ENCODE data around the gene KRT72. TPM values are rescaled to one million over a fixed set of nuclear protein-coding genes. Genes with fewer than 3 reads are reported as not detected.
A peak's percentile ranks its signal among the peaks of the same experiment; 100 is the strongest.

The KRT72 gene
- total RNA-seq, 4 donors from 2014 or later: not detected

DNA sequence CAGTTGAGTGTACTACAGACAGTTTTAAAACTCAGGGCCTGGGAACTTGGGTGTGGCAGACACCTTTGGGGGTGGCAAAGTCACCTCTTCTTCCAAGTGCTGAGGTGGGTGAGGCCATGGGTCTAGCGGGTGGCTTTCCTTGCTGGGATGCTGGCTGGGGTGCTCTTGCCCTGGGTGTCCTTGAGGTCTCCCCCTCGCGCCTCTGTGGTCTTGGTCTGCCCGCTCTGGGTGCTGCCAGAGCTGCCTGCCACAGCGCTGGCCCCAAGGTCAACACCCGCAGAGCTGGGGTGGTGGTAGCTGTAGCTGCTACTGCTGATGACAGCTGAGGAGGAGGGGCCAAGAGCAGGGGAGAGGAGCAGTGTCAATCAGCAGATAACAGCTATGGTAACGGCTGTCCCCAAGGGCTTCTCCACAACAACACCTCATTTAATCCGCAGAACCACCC is 34.4 kb downstream of the KRT72 start:
- peaks cover 12 to 22% of the 10 kb centered on the region in 2 donors for H3K4me1 ChIP-seq
- no peak overlapping the region for H3K4me3 ChIP-seq (replicated peaks in 1 of 3)
- H3K27ac ChIP-seq: no peak overlapping the region
- intact Hi-C loops (cut with DNase I): no loop called here
- H3K9me3 ChIP-seq: no peaks in the 10 kb centered on the region
- DNase-seq: no peak
- H3K36me3 ChIP-seq: no peaks in the 10 kb centered on the region
- no peaks in the 10 kb centered on the region for H3K27me3 ChIP-seq
- TF ChIP-seq CTCF (IDR thresholded peaks at IDR 0.05) (no peak), POLR2A (IDR thresholded peaks at IDR 0.05) (no peak)
- 85 to 92% methylated on average over 7 of the region's 8 CpGs for WGBS, 2 donors

DNA sequence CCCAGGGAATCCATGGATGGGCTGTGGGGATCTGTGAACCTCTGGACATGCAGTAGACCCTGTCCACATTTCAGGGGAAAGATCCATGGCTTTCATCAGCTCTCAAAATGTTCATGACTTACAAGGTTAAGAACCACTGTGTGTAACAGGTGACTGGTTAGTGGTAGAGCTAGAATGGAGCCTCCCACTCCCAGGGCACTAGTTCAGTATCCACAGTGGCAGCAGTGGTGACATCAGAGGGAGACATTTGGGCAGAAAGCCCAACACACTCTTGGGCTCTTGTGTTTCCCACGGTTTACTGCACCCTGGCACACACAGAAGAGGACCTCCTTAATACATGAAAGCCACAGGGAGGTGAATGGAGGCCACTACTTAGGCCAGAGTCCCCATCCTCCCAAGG is 36.7 kb downstream of the KRT72 start:
- Histone ChIP-seq H3K27me3 (no peaks in the 10 kb centered on the region), H3K36me3 (no peaks in the 10 kb centered on the region), H3K9me3 (no peaks in the 10 kb centered on the region), H3K4me3 (replicated peaks in 1 of 3) (no peak overlapping the region), H3K27ac (no peak overlapping the region), H3K4me1 (peaks cover 12 to 29% of the 10 kb centered on the region in 2 donors)
- peak; percentile 94 for DNase-seq
- WGBS, 2 donors: 7 to 22% methylated on average over 1 of the region's 1 CpG
- peak in 1 of 6 experiments; percentile 7 for TF ChIP-seq CTCF (IDR thresholded peaks at IDR 0.05)
- TF ChIP-seq POLR2A (IDR thresholded peaks at IDR 0.05): no peak
- intact Hi-C loops (cut with DNase I): no loop called here

DNA sequence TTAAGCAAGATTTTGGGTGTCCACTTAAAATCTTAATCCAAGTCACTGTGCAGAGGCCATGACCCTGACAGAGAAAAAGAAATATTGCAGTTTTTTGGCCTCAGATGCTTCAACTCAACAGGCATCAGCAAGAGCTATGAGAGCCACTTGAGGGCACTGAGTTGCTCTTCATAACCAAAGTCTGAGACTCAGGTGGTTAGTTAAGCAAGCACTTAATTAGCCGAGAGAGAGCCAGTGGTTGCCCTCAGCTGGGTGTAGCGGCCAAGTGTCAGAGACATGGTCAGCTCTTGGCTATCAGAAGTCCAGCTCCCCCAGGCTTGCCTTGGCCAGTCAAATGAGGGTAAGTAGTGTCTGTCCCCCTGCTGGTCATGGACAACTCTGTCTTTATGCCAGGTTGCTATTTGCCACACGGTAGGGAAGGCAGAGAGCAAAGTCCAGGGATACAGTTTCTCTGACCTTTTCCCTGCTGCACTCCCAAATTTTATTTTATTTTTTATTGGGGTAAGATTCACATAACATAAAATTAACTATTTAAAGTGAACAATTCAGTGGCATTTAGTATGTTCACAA is 39.3 kb downstream of the KRT72 start:
- WGBS, 2 donors: 24 to 34% methylated on average over 3 of the region's 3 CpGs
- Histone ChIP-seq H3K4me3 (replicated peaks in 1 of 3) (no peak overlapping the region), H3K36me3 (no peaks in the 10 kb centered on the region), H3K27ac (no peak overlapping the region), H3K4me1 (peaks cover 12 to 29% of the 10 kb centered on the region in 2 donors), H3K27me3 (no peaks in the 10 kb centered on the region), H3K9me3 (no peaks in the 10 kb centered on the region)
- peak in 5 of 6 experiments; percentile 30 to 73 (median 43) for TF ChIP-seq CTCF (IDR thresholded peaks at IDR 0.05)
- no peak for TF ChIP-seq POLR2A (IDR thresholded peaks at IDR 0.05)
- intact Hi-C loops (cut with DNase I): no loop called here
- DNase-seq: peak; percentile 48 to 65

DNA sequence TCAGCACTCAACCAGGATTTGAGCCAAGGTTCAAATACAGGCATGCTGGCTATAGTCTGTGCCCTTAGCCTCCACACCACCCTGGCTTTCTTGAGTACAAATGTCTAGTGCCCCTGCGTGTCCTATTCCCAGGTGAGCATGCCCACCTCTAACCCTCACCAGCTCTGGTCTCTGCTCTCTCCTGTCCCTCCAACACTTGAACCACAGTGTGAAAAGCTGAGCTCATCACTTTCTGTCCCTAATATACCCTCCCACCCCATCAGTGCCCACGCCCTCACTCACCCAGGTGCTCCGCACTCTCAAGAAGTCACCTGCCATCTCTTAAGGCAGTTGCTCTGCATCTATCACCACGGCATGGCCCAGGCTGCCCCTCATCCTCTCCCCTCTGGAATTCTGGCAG is 41.3 kb downstream of the KRT72 start:
- H3K4me3 ChIP-seq (replicated peaks in 1 of 3): no peak overlapping the region
- no peak overlapping the region for H3K27ac ChIP-seq
- H3K4me1 ChIP-seq: peaks cover 9 to 23% of the 10 kb centered on the region in 2 donors
- no peak for DNase-seq
- WGBS, 2 donors: 86 to 88% methylated on average over 4 of the region's 4 CpGs
- H3K36me3 ChIP-seq: no peaks in the 10 kb centered on the region
- no peaks in the 10 kb centered on the region for H3K27me3 ChIP-seq
- TF ChIP-seq POLR2A (IDR thresholded peaks at IDR 0.05) (no peak), CTCF (IDR thresholded peaks at IDR 0.05) (no peak)
- intact Hi-C loops (cut with DNase I): no loop called here
- no peaks in the 10 kb centered on the region for H3K9me3 ChIP-seq

GRCh38 chr12:52558781-52559445 is 42.4 kb downstream of the KRT72 start:
- intact Hi-C loops (cut with DNase I): no loop called here
- Histone ChIP-seq H3K9me3 (no peaks in the 10 kb centered on the region), H3K4me1 (peaks cover 6 to 14% of the 10 kb centered on the region in 2 donors), H3K36me3 (no peaks in the 10 kb centered on the region), H3K27ac (no peak overlapping the region), H3K27me3 (no peaks in the 10 kb centered on the region), H3K4me3 (replicated peaks in 1 of 3) (no peak overlapping the region)
- 84 to 90% methylated on average over 8 of the region's 8 CpGs for WGBS, 2 donors
- TF ChIP-seq CTCF (IDR thresholded peaks at IDR 0.05): no peak
- DNase-seq: no peak
